Ishikawa (cell line): ENCODE measurements around the gene AUTS2.

Source experiments
- CEBPB ChIP-seq: IDR thresholded peaks from 2 replicates; pipeline ENCODE4 v1.6.1; 2012
- CREB1 ChIP-seq: IDR thresholded peaks from 2 replicates; pipeline ENCODE4 v1.6.1; 2012; ENCODE audit warnings: low read depth
- EGR1 ChIP-seq: IDR thresholded peaks from 2 replicates; pipeline ENCODE4 v1.6.1; 2012
- EP300 ChIP-seq: IDR thresholded peaks from 2 replicates; pipeline ENCODE4 v1.6.1; 2012; ENCODE audit warnings: borderline replicate concordance
- FOXM1 ChIP-seq: IDR thresholded peaks from 2 replicates; pipeline ENCODE4 v1.6.1; 2012; ENCODE audit warnings: low read depth, borderline replicate concordance
- NFIC ChIP-seq: IDR thresholded peaks from 2 replicates; pipeline ENCODE4 v1.6.1; 2012
- RAD21 ChIP-seq: IDR thresholded peaks from 2 replicates; pipeline ENCODE4 v1.6.1; 2012; ENCODE audit warnings: low read depth
- TAF1 ChIP-seq: IDR thresholded peaks from 2 replicates; pipeline ENCODE4 v1.6.1; 2012; ENCODE audit warnings: low read depth, mild to moderate bottlenecking
- TCF12 ChIP-seq: IDR thresholded peaks from 2 replicates; pipeline ENCODE4 v1.6.1; 2012; ENCODE audit warnings: low read depth
- TEAD4 ChIP-seq: IDR thresholded peaks from 2 replicates; pipeline ENCODE4 v1.6.1; 2012
- YY1 ChIP-seq: IDR thresholded peaks from 2 replicates; pipeline ENCODE4 v1.6.1; 2012; ENCODE audit warnings: low read depth
- ZBTB7A ChIP-seq: IDR thresholded peaks from 2 replicates; pipeline ENCODE4 v1.6.1; 2012; ENCODE audit warnings: low read depth
- TF ChIP-seq, protein P1 (sequence below): IDR thresholded peaks from 2 replicates; pipeline ENCODE4 v1.6.1; 2012
- TF ChIP-seq, protein P2 (sequence below): IDR thresholded peaks from 2 replicates; pipeline ENCODE4 v1.6.1; 2012; ENCODE audit warnings: low read depth, mild to moderate bottlenecking
- TF ChIP-seq, protein P3 (sequence below): IDR thresholded peaks from 2 replicates; pipeline ENCODE4 v1.6.1; 2012

Gene AUTS2

GRCh38 chr7:69619635-69620034 lies 21.4 kb downstream of the AUTS2 start:
- TF ChIP-seq, protein P1, sequence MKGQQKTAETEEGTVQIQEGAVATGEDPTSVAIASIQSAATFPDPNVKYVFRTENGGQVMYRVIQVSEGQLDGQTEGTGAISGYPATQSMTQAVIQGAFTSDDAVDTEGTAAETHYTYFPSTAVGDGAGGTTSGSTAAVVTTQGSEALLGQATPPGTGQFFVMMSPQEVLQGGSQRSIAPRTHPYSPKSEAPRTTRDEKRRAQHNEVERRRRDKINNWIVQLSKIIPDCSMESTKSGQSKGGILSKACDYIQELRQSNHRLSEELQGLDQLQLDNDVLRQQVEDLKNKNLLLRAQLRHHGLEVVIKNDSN, result no peak
- TF ChIP-seq TAF1 (no peak), ZBTB7A (no peak), NFIC (no peak)

DNA sequence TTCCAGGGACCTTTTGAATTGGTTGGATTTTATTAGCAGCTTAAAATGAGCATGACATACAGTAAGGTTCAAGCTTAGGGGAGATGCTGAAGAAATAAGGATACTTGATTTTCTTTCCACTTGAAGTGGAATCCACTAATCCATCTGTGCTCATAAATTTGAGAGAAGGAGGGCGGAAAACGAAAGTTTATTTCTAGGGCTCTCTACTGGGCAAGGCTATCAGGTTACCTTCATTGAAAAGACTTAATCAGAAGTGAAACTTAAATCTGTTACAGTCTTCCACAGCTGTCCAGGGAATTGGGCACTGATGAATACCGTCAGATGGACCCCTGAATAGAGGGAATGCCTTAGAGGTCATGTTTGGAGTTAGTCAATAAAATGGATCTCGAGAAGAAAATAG lies 21.8 kb downstream of the AUTS2 start:
- TF ChIP-seq NFIC (no peak), TCF12 (no peak)
- TF ChIP-seq, protein P1, result no peak

DNA sequence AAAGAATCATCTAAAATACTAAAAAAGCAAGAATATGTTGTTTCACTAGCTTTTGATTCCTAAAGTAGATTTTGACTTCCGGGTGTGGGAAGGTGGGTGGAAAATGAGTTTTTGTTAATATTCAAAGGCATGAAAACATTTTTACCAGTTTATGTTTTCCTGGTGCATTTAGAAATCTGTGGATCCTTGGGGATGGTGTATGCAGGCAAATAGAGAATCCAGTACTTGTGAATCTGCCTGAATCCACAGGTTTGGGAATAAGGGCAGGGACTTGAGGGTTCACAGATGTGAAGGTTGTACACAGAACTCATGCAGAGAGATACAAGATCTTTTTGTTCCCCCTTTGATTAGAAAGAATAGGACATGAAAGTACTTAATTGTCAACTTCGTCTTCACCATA lies 22.4 kb downstream of the AUTS2 start:
- TF ChIP-seq TAF1, result no peak
- TF ChIP-seq, protein P2, sequence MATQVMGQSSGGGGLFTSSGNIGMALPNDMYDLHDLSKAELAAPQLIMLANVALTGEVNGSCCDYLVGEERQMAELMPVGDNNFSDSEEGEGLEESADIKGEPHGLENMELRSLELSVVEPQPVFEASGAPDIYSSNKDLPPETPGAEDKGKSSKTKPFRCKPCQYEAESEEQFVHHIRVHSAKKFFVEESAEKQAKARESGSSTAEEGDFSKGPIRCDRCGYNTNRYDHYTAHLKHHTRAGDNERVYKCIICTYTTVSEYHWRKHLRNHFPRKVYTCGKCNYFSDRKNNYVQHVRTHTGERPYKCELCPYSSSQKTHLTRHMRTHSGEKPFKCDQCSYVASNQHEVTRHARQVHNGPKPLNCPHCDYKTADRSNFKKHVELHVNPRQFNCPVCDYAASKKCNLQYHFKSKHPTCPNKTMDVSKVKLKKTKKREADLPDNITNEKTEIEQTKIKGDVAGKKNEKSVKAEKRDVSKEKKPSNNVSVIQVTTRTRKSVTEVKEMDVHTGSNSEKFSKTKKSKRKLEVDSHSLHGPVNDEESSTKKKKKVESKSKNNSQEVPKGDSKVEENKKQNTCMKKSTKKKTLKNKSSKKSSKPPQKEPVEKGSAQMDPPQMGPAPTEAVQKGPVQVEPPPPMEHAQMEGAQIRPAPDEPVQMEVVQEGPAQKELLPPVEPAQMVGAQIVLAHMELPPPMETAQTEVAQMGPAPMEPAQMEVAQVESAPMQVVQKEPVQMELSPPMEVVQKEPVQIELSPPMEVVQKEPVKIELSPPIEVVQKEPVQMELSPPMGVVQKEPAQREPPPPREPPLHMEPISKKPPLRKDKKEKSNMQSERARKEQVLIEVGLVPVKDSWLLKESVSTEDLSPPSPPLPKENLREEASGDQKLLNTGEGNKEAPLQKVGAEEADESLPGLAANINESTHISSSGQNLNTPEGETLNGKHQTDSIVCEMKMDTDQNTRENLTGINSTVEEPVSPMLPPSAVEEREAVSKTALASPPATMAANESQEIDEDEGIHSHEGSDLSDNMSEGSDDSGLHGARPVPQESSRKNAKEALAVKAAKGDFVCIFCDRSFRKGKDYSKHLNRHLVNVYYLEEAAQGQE, result no peak
- no peak for TF ChIP-seq EP300
- TF ChIP-seq, protein P1, result no peak
- TF ChIP-seq FOXM1, result no peak
- no peak for TF ChIP-seq CEBPB
- no peak for TF ChIP-seq NFIC
- TF ChIP-seq TEAD4, result no peak
- no peak for TF ChIP-seq TCF12
- TF ChIP-seq RAD21, result no peak
- no peak for TF ChIP-seq CREB1
- TF ChIP-seq ZBTB7A, result no peak

GRCh38 chr7:69622014-69622835 lies 23.9 kb downstream of the AUTS2 start:
- no peak for TF ChIP-seq YY1
- no peak for TF ChIP-seq RAD21
- TF ChIP-seq EGR1, result no peak
- no peak for TF ChIP-seq TAF1
- no peak for TF ChIP-seq FOXM1
- TF ChIP-seq, protein P3, sequence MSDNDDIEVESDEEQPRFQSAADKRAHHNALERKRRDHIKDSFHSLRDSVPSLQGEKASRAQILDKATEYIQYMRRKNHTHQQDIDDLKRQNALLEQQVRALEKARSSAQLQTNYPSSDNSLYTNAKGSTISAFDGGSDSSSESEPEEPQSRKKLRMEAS, result no peak
- TF ChIP-seq, protein P1, result no peak
- no peak for TF ChIP-seq NFIC
- TF ChIP-seq ZBTB7A, result no peak
- no peak for TF ChIP-seq TCF12
- TF ChIP-seq EP300, result no peak
- TF ChIP-seq, protein P2, result no peak
- TF ChIP-seq TEAD4, result no peak
- no peak for TF ChIP-seq CREB1
- no peak for TF ChIP-seq CEBPB

DNA sequence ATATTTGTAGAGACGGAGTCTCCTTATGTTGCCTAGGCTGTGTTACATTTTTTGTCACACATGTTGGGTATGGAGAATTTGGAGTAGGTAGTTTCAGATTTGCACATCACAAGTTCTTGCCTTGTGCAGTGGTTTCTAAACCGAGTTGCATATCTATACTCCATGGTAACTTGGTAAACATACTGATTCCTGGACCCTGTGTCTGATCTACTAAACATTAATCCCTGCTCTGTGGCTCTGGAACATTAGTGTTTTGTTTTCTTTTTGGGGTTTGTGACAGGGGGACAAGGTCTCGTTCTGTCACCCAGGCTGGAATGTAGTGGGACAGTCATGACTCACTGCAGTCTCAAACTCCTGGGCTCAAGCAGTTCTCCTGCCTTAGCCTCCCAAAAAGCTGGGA lies 24.7 kb downstream of the AUTS2 start:
- TF ChIP-seq CREB1, result no peak
- TF ChIP-seq TEAD4, result no peak

DNA sequence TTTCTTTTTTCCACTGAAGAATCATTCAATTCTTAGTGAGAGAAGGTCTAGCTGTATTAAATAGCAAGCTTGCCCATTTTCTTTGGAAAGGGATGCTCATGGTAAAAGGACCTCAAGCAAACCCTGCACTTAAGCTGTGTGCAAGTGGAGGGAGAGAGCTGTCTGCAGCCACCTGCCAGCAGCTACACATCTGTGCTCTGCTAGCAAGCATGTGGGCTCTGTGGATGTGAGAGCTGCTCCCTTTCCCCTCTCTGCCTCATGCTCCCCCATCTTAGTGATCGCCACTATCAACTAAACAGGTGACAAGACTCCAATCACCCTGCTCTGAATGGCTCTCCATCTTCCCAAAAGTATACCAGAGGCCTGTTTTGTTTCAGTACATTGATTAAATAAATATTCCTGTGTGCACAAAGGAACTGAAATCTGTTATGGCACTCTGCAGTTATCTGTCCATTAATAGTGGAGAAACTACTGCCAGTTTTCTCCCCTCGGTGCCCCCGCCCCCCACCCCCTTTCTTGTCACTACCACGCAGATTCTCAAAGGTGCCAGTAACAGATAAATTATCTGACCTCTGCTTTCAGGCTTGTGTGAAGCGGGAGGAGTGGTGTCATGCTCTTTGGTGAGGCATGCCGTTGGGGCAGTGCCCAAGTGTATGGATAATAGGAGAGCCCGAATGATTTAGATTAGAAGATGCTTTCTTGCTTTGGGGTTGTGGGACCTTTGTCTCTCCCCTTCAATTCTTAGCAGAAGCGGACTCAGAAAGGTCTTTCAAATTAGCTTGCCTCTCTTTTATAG lies 26.4 kb downstream of the AUTS2 start:
- no peak for TF ChIP-seq EP300
- no peak for TF ChIP-seq CREB1
- TF ChIP-seq CEBPB, result no peak
- no peak for TF ChIP-seq NFIC
- TF ChIP-seq TCF12, result no peak
- no peak for TF ChIP-seq TEAD4
- TF ChIP-seq, protein P2, result no peak
- TF ChIP-seq FOXM1, result no peak
- TF ChIP-seq RAD21, result no peak
- no peak for TF ChIP-seq ZBTB7A
- TF ChIP-seq, protein P1, result no peak
- no peak for TF ChIP-seq YY1
- TF ChIP-seq, protein P3, result no peak
- no peak for TF ChIP-seq TAF1
- no peak for TF ChIP-seq EGR1
